ENCODE results near the gene KCNK3. TPM values are rescaled to one million over a fixed set of nuclear protein-coding genes. Genes with fewer than 3 reads are reported as not detected.

KCNK3 gene
- total and polyA plus RNA-seq, 10 of the 15 experiments (the other 5 are each of a cell fraction or from before 2014, with no cell fraction given), result 0.13 TPM; not detected in 9

- 10% methylated on average over 4 of the region's 4 CpGs for WGBS (ENCODE audit: insufficient coverage, insufficient replicate concordance, low lambda C conversion rate, missing lambda C conversion rate)
- Histone ChIP-seq H3K27ac (ENCODE audit: control insufficient read depth, insufficient read depth) (no peak overlapping the region), H3K27me3 (replicated peaks in 1 of 2; ENCODE audit: control insufficient read depth in 2 of 2, insufficient read depth in 2 of 2, low read length in 1 of 2) (peaks cover 0 to 6% of the 10 kb centered on the region in 2 experiments), H3K4me3 (no peak overlapping the region), H2AFZ (ENCODE audit: control insufficient read depth, low read depth, low read length) (no peak overlapping the region), H3K4me1 (ENCODE audit: control insufficient read depth, insufficient read depth, low read length) (no peaks in the 10 kb centered on the region), H3K36me3 (ENCODE audit: control insufficient read depth in 2 of 2, insufficient read depth in 2 of 2, low read length in 1 of 2) (no peaks in the 10 kb centered on the region), H4K20me1 (ENCODE audit: control insufficient read depth, insufficient read depth) (no peaks in the 10 kb centered on the region), H3K4me2 (ENCODE audit: control insufficient read depth, insufficient read depth) (no peak overlapping the region), H3K9me3 (replicated peaks; ENCODE audit: control insufficient read depth, insufficient read depth, low read length) (no peaks in the 10 kb centered on the region), H3K9ac (ENCODE audit: control insufficient read depth, insufficient read depth, low read length) (no peak overlapping the region), H3K79me2 (ENCODE audit: control insufficient read depth, insufficient read depth, low read length) (no peaks in the 10 kb centered on the region)
- in situ Hi-C loops (cut with MboI), result no loop called here
- POLR2A ChIA-PET, result interaction anchor here (0.7 kb wide), 1 partner anchor 315 kb away, joined by 4 read pairs; no protein-coding TSS in a partner anchor
- CTCF ChIA-PET, result interaction anchor here (0.6 to 1.3 kb wide), 2 partner anchors 42 to 90 kb away, joined by 3 read pairs; no protein-coding TSS in a partner anchor
- BruUV-seq (replicated peaks), result no TSS peak
- intact Hi-C loops (cut with micrococcal nuclease; ENCODE audit: unreplicated experiment), result no loop called here
- FAIRE-seq (no peak), DNase-seq (ENCODE audit: low read depth, low spot score) (no peak), ATAC-seq (no peak)
- TF ChIP-seq NFYB (IDR thresholded peaks at IDR 0.05; ENCODE audit: insufficient read depth, low read depth, low read length) (no peak), RFX5 (IDR thresholded peaks at IDR 0.05; ENCODE audit: low read depth, low read length) (no peak), TAF1 (IDR thresholded peaks at IDR 0.05; ENCODE audit: borderline replicate concordance, low read depth, low read length) (no peak), PAX5 (IDR thresholded peaks at IDR 0.05; ENCODE audit: borderline replicate concordance, low read depth, low read length) (no peak), RBBP5 (conservative IDR thresholded peaks at IDR 0.05) (no peak)
- RAD21 ChIA-PET (ENCODE audit: unreplicated experiment), result no interaction called here
- SMC1A ChIA-PET (ENCODE audit: uncharacterized antibody, unreplicated experiment), result no interaction called here
Observed at GRCh38 chr2:26668041-26668440, 24.5 kb upstream of the KCNK3 start.

DNA sequence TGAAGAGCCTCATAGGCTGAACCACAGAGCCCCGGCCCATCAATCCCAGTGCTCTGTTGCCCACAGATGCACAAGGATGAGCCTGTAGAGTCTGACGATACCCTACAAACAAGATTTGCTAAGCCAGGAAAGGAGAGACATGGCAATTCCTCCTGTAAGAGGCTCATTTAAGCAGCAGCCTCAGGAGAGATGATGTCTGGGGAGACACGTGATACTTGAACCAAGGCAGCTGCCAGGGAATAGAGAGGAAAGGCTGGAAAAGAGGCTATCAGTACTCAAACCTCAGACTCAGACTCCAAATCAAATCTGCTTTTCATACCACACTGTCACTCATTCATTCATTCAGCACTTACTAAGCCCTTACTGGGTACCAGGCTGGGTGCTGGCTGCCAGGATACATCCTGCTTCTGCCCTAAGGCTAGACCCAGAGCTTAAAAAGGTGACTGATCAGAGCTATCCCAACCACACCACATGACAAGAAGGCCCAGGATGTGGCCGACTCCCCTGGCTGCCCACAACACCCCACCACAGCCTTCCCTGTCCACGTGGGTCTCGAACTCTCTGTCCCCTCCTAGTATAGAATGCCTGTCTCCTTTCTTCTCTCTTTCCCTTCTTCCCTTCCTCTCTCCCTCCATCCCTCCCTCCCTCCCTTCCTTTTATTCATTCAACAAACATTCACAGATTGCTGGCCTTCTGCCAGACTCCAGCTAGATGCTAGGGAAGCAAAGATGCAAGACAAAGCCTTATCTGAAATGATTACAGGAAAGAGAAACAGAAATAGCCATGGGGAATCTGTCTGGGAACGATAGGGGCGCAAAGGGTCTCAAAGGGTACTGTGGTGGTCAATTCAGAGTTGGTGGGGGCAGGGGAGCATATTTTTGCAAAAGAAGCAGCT lies 23.4 kb upstream of the KCNK3 start:
- H3K79me2 ChIP-seq (ENCODE audit: control insufficient read depth, insufficient read depth, low read length), result no peaks in the 10 kb centered on the region
- FAIRE-seq, result no peak
- no peak for DNase-seq (ENCODE audit: low read depth, low spot score)

More for the DNA sequence above, 23.4 kb upstream of the KCNK3 start:
- H3K4me2 ChIP-seq (ENCODE audit: control insufficient read depth, insufficient read depth), result no peak overlapping the region
- RAD21 ChIA-PET (ENCODE audit: unreplicated experiment), result no interaction called here
- intact Hi-C loops (cut with micrococcal nuclease; ENCODE audit: unreplicated experiment), result no loop called here
- no TSS peak for BruUV-seq (replicated peaks)
- no peak overlapping the region for H3K4me3 ChIP-seq
- no peaks in the 10 kb centered on the region for H3K4me1 ChIP-seq (ENCODE audit: control insufficient read depth, insufficient read depth, low read length)
- in situ Hi-C loops (cut with MboI), result no loop called here
- H4K20me1 ChIP-seq (ENCODE audit: control insufficient read depth, insufficient read depth), result no peaks in the 10 kb centered on the region
- 21% methylated on average over 7 of the region's 8 CpGs for WGBS (ENCODE audit: insufficient coverage, insufficient replicate concordance, low lambda C conversion rate, missing lambda C conversion rate)
- no peaks in the 10 kb centered on the region for H3K9me3 ChIP-seq (replicated peaks; ENCODE audit: control insufficient read depth, insufficient read depth, low read length)
- TF ChIP-seq ZNF24 (IDR thresholded peaks at IDR 0.05) (no peak), EP300 (IDR thresholded peaks at IDR 0.05; ENCODE audit: borderline replicate concordance in 1 of 2, control insufficient read depth in 1 of 2, low read depth in 2 of 2, low read length in 2 of 2) (no peak)
- no peak for ATAC-seq
- CTCF ChIA-PET, result no interaction called here
- SMC1A ChIA-PET (ENCODE audit: uncharacterized antibody, unreplicated experiment), result no interaction called here
- no peaks in the 10 kb centered on the region for H3K36me3 ChIP-seq (ENCODE audit: control insufficient read depth in 2 of 2, insufficient read depth in 2 of 2, low read length in 1 of 2)
- POLR2A ChIA-PET, result interaction anchor here (0.7 kb wide), 1 partner anchor 314 kb away, joined by 4 read pairs; no protein-coding TSS in a partner anchor
- no peak overlapping the region for H2AFZ ChIP-seq (ENCODE audit: control insufficient read depth, low read depth, low read length)
- H3K9ac ChIP-seq (ENCODE audit: control insufficient read depth, insufficient read depth, low read length), result no peak overlapping the region
- no peak overlapping the region for H3K27ac ChIP-seq (ENCODE audit: control insufficient read depth, insufficient read depth)
- peaks cover 0 to 6% of the 10 kb centered on the region in 2 experiments for H3K27me3 ChIP-seq (replicated peaks in 1 of 2; ENCODE audit: control insufficient read depth in 2 of 2, insufficient read depth in 2 of 2, low read length in 1 of 2)
